GM21423 (cell line): Measurements from ENCODE around the gene CCNJL.
"Not testable (repeated sequence)": the region's sequence is repeated elsewhere in the genome, so short reads cannot be mapped to it uniquely, and the experiment has no call there.

Source experiments
- ATAC-seq: cut with Tn5 transposase; IDR thresholded peaks from one replicate; pipeline ENCODE4 v1.9.1; 2021; ENCODE audit warnings: mild to moderate bottlenecking, moderate library complexity; ENCODE audit not compliant: unreplicated experiment

CCNJL gene

GRCh38 chr5:160263326-160263855 lies 49.0 kb downstream of the CCNJL start:
- ATAC-seq: no peak

GRCh38 chr5:160262151-160263074 lies 50.0 kb downstream of the CCNJL start:
- ATAC-seq: no peak

GRCh38 chr5:160260881-160261815 lies 51.2 kb downstream of the CCNJL start:
- ATAC-seq: peak; percentile 67

DNA sequence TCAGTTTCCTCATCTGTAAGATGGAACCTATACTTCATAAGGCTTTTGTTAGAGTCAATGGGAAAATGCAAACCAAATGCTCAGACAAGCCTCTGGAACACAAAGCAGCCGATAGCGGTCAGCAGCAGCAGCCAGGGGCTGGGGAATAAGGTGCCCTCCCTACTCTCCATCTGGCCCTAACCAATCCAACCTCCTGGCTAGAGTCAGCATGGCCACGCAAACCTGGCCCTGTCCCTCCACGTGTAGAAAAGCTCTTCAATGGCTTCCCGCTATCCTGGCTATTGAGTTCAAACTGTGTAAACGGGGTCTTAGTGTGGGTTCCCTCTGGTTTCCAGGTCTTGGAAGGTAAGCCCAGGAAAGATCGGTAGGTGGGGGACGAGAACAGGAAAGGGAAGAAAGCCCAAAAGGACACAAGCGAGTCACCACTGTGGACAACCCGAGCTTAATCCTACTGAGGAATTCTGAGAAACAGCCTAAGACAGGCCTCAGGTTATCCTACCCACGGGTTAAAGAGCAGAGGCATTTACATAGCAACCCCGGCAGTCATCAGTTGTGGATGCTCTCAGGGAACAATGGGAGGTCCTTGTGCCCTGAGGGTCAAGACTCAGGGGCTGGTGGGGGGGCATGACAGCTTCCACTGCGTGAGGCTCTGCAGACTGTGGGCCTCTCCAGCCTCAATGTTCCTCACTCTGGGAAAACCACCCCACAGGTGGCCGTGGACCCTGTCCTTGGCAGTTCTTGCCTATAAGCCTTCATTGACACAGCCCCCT lies 52.2 kb downstream of the CCNJL start:
- ATAC-seq: no peak

GRCh38 chr5:160259341-160259740 lies 53.0 kb downstream of the CCNJL start:
- no peak for ATAC-seq

GRCh38 chr5:160254706-160255105 lies 57.7 kb downstream of the CCNJL start:
- ATAC-seq: no peak

- ATAC-seq: no peak
Observed at GRCh38 chr5:160253441-160253840, 58.9 kb downstream of the CCNJL start.

DNA sequence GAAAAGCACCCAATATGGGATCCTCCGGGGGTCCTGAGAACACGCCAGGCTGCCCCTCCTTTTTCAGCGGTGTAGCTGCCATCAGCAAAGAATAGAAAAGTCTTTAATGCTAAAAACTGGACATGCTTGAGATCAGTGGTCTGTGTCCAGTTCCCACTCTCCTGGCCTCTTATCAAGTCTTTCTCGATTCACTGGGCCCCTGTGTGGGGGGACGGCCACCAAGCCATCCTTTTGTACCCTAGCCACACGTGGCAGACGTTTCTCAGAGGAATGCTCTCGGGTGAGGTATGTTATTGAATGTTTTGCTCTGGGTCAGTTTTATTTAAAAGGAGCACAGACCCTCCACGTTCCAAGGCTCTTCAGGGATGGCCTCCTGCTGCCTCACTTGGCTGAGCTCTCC lies 59.4 kb downstream of the CCNJL start:
- ATAC-seq: no peak

- ATAC-seq: no peak
Observed at GRCh38 chr5:160251406-160252155, 60.8 kb downstream of the CCNJL start.

DNA sequence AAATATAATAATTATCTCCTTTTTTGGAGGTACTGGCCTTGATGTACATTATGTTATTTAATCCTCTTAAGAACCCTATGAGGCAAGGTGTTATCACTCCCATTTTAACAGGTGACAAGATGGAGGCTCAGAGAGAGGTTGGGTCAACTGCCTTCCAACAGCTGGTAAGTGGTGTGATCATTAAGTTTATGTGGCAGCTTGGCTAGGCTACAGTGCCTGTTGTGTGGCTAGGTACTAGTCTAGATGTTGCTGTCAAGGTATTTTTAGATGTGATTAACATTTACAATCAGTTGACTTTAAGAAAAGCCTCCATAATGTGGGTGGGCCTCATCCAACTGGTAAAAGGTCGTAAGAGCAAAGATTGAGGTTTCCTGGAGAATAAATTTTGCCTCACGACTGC lies 61.5 kb downstream of the CCNJL start:
- no peak for ATAC-seq

GRCh38 chr5:160250226-160250625 lies 62.1 kb downstream of the CCNJL start:
- no peak for ATAC-seq

GRCh38 chr5:160249570-160249969 lies 62.8 kb downstream of the CCNJL start:
- ATAC-seq: not testable (repeated sequence)

DNA sequence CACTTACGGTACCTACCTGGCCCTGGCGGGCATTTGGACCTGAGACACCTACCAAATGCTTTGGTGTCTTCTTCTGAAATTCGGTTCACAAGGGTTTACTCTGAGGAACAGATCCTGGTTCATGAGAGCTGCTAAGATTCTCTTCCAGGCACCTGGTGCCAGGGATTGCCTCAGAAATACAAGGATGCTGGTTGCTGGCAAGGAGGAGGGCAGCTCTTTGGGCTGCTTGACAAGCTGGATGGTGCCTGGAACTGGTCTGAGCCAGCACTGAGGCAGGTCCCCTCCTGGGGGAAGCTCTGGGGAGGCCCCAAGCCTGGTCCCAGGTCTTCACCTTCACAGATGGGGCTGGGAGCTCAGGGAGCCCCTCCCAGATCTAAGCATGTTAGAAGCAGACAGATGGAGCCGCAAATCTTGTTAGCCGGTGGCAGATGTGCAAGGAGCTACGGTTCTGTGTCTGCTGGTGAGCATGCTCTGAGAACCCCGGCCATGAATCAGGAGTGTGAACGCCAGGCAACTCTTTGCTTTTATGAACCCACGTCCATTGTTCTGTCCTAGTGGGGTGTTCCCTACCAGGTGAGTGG lies 66.8 kb downstream of the CCNJL start:
- no peak for ATAC-seq

- ATAC-seq: no peak
Observed at GRCh38 chr5:160242145-160242544, 70.2 kb downstream of the CCNJL start.

GRCh38 chr5:160240350-160240749 lies 72.0 kb downstream of the CCNJL start:
- ATAC-seq: no peak

- ATAC-seq: no peak
Observed at GRCh38 chr5:160237571-160238093, 74.7 kb downstream of the CCNJL start.

GRCh38 chr5:160235731-160236130 lies 76.6 kb downstream of the CCNJL start:
- no peak for ATAC-seq

DNA sequence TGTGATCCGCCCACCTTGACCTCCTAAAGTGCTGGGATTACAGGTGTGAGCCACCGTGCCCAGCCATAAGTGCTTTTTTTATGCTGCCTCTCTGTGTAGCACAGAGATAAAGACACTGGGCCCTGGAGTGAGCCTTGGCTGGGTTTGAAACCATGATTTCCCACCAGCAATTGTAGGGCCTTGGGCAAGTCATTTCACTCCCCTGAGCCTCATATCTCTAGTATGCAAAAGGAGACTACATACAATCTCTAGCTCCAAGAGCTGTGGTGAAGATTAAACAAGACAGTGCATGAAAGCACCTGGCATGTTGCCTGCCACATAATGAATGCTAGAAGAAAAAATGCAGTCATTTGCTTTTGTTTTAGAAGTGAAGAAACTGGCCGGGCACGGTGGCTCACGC lies 79.1 kb downstream of the CCNJL start:
- no peak for ATAC-seq

DNA sequence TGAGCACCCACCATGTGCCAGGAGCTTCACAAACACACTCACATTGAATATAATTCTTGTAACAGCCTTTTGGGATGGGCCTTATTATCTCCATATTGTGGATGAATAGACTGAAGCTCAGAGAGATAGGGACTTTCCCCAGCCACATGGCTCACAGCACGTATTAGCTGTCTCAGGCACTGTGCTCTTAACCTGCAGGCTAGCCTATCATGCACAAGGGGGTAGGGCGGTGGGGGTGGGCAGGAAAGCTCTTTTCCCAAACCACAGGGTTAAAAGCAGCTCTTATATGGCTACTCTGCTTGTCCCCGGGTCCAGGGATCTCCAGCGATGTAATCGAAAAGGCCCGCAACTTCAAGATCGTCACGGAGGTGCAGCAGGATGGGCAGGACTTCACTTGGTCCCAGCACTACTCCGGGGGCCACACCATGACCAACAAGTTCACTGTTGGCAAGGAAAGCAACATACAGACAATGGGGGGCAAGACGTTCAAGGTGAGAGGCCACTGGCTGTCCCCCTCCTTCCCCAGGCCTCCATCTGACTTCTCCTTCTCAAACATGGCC lies 80.5 kb downstream of the CCNJL start:
- ATAC-seq: no peak
